GM10248 (cell line): ENCODE results near the gene CIDEB.

ENCODE experiments used
- CTCF ChIA-PET: fragments of 300-600 bp; sonication (Branson Sonifier 250); formaldehyde crosslinking; extraction: SDS; loops from one replicate; lab custom pipeline; 2021; ENCODE audit warnings: antibody characterized with exemption; lab: Yijun Ruan, JAX
- POLR2A ChIA-PET: fragments of 350-650 bp; sonication (Branson Sonifier 250); formaldehyde crosslinking; extraction: SDS; loops from one replicate; lab custom pipeline; 2020; ENCODE audit warnings: antibody characterized with exemption; lab: Yijun Ruan, JAX
- DNase-seq: peaks from one replicate; pipeline ENCODE4 v3.0.0; 2012; ENCODE audit errors: extremely low spot score
- TF ChIP-seq, protein P1 (sequence below): IDR thresholded peaks from 2 replicates; pipeline ENCODE4 v1.5.1; 2012; ENCODE audit warnings: mild to moderate bottlenecking, low read depth; ENCODE audit errors: extremely low read depth, missing control alignments, control extremely low read depth

Gene CIDEB

DNA sequence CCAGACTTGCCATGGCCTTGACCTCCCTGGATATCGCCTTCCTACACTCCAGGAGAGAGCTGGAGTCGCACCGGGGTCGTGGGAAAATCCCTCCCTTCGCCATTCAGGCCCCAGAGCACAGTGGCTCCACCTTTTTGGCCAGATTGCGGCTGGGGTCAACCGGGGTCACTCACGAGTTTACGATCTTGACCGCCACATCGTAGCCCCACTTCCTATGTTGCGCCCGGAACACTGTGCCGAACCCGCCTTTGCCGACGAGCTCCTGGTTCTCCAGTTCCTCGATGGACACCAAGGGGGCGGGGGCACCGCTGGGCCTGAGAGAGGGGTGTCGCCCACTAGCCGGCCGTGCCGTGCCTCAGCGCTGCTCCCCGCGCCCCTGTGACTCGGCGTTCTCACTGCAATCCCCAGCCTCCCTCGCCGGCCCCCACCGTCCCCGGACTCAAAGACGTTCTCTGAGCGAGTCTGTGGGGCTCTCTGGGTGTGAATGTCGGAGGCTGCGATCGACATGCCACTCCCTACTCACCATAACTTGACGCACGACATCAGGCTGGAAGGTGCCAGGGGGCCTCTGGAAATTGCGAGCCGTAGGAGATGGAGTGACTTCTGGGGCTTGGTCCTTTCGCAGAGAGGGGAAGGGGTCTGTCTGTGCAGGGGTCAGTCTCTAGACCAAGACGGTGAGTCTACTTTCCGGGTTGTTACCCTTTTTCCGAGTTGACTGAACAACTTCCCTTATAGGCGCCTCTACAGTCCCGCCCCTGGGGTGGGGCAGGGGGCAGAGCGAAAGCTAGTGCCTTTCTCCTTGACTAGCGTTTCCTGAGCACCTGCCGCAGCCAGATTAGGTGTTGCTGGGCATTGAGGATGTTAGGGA lies 31.7 kb upstream of the CIDEB start, which contains the start of gene RIPK3:
Gene RIPK3, minus strand, starts transcription at position 708 of the 868 bp plus-strand sequence. Its CDS starts 165 bp downstream, at position 543.
- POLR2A ChIA-PET, result interaction anchor here (1.3 kb wide), 1 partner anchor 92 kb away, joined by 5 read pairs; no protein-coding TSS in a partner anchor
- peak; percentile 84 for DNase-seq
- TF ChIP-seq, protein P1, sequence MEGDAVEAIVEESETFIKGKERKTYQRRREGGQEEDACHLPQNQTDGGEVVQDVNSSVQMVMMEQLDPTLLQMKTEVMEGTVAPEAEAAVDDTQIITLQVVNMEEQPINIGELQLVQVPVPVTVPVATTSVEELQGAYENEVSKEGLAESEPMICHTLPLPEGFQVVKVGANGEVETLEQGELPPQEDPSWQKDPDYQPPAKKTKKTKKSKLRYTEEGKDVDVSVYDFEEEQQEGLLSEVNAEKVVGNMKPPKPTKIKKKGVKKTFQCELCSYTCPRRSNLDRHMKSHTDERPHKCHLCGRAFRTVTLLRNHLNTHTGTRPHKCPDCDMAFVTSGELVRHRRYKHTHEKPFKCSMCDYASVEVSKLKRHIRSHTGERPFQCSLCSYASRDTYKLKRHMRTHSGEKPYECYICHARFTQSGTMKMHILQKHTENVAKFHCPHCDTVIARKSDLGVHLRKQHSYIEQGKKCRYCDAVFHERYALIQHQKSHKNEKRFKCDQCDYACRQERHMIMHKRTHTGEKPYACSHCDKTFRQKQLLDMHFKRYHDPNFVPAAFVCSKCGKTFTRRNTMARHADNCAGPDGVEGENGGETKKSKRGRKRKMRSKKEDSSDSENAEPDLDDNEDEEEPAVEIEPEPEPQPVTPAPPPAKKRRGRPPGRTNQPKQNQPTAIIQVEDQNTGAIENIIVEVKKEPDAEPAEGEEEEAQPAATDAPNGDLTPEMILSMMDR, result no peak
- CTCF ChIA-PET, result interaction anchor here (0.8 to 21.9 kb wide), 13 partner anchors 7 to 94 kb away, joined by 3 to 629 read pairs (median 5); partner anchors contain the start of genes CBLN3, CIDEB, KHNYN and LTB4R2

GRCh38 chr14:24338843-24339242 lies 31.1 kb upstream of the CIDEB start:
- ChIA-PET POLR2A (interaction anchor here (1.3 kb wide), 1 partner anchor 93 kb away, joined by 5 read pairs; no protein-coding TSS in a partner anchor), CTCF (interaction anchor here (0.8 to 21.9 kb wide), 7 partner anchors 9 to 95 kb away, joined by 3 to 629 read pairs (median 3); partner anchors contain the start of genes CBLN3, CIDEB, KHNYN and LTB4R2)
- TF ChIP-seq, protein P1, result no peak
- DNase-seq, result no peak

GRCh38 chr14:24337824-24338175 lies 30.0 kb upstream of the CIDEB start:
- ChIA-PET POLR2A (no interaction called here), CTCF (interaction anchor here (0.9 to 21.9 kb wide), 6 partner anchors 10 to 96 kb away, joined by 3 to 629 read pairs (median 6); partner anchors contain the start of genes CBLN3, CIDEB, KHNYN and LTB4R2)
- TF ChIP-seq, protein P1, result no peak
- no peak for DNase-seq

DNA sequence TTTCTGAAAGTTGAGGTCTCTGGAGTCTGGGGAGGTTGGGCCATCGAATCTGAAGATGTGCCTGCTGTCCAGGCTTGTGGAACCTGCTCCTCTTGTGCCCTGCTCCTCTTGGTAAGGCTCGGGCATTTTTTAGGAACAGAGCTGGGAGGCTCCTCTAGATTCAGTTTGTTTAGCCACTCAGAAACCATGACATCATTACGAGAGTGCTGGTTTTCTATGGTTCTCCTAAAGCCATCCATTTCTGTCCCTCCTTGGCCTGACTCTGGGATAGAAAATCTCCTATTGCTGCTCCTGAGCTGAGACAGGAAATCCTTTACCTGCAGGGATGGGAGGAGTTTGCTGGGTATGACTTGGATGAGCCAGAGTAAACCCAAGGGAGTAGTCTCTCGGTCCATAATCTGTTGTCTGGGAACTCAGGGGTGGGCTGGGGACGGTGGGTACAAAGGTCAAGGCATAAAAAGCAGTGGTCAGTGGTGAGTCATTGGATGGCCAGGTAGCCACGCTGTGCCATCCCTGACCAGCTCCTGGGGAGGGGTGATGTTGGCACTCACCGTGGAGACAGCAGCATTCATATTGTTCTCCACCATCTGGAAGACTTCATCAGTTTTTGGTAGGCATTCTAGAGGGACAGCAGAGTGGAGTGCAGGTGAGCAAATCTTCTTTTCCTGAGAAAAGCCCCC lies 29.5 kb upstream of the CIDEB start:
- POLR2A ChIA-PET, result no interaction called here

DNA sequence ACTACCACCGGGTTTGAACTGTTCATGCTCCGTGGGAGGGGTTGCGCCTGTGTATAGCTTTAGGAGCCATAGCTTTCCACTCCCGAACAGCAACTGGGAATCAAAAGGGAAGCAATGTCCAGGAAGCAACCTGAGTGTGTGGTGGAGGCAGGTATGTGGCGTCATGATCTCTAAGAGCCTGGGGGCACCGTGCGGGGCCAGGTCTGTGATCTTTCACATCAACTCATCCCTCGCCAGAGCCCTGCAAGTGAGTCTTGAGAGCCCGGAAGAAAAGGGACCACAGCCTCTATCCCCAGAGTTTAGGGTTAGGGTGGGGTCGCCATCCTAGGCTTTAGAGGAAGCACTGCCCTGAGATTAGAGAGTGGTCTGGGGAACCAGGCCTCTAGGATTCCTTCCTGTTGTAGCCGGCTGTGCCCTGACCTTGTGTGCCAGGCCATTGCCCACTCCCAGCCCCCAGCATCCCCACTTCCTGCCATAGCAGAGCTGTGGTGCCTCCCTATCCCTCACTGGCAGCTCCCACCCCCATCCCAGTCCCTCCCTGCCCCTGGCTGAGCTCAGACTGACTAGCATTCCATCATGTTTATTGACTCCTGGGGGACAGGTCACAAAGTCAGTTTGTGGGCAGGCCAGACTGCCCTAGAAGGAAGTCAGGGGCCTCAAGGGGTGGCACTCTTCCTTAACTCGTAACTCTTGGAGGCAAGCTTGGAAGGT lies 27.8 kb upstream of the CIDEB start:
- POLR2A ChIA-PET, result no interaction called here
- CTCF ChIA-PET, result interaction anchor here (0.9 to 21.9 kb wide), 8 partner anchors 8 to 106 kb away, joined by 3 to 629 read pairs (median 7); partner anchors contain the start of genes CBLN3, CIDEB, KHNYN and SDR39U1
- TF ChIP-seq, protein P1, result no peak
- DNase-seq, result no peak

More for the DNA sequence above, 29.5 kb upstream of the CIDEB start:
- CTCF ChIA-PET, result interaction anchor here (0.9 to 21.9 kb wide), 9 partner anchors 10 to 97 kb away, joined by 3 to 629 read pairs (median 5); partner anchors contain the start of genes CBLN3, CIDEB, KHNYN and LTB4R2
- DNase-seq, result no peak
- TF ChIP-seq, protein P1, result no peak
